Neuronal stem cell (in vitro differentiated cells): ENCODE results near the gene INCENP.
A peak's percentile ranks its signal among the peaks of the same experiment; 100 is the strongest.

Experiments
- DNase-seq: peaks from one replicate; pipeline ENCODE4 v3.0.0-alpha.2; 2013; ENCODE audit warnings: low spot score
- H2AFZ ChIP-seq: one replicate; pipeline ENCODE4 v1.6.1; 2013; ENCODE audit warnings: mild to moderate bottlenecking, low read length, inconsistent platforms
- H2AK5ac ChIP-seq: 2 replicates; pipeline ENCODE4 v1.6.1; 2013; ENCODE audit warnings: low read depth, mild to moderate bottlenecking, inconsistent platforms, low read length, moderate library complexity, mixed read lengths
- H2BK120ac ChIP-seq: 2 replicates; pipeline ENCODE4 v1.6.1; 2013; ENCODE audit warnings: low read depth, mild to moderate bottlenecking, inconsistent platforms, low read length, moderate library complexity, mixed read lengths
- H2BK12ac ChIP-seq: one replicate; pipeline ENCODE4 v1.6.1; 2013; ENCODE audit warnings: low read length, inconsistent platforms
- H2BK15ac ChIP-seq: 2 replicates; pipeline ENCODE4 v1.6.1; 2013; ENCODE audit warnings: mild to moderate bottlenecking, low read length, inconsistent platforms, mixed read lengths
- H2BK5ac ChIP-seq: one replicate; pipeline ENCODE4 v1.6.1; 2013; ENCODE audit warnings: inconsistent platforms, mild to moderate bottlenecking, low read length, moderate library complexity
- H3K14ac ChIP-seq: one replicate; pipeline ENCODE4 v1.6.1; 2013; ENCODE audit warnings: low read length, inconsistent platforms
- H3K18ac ChIP-seq: 2 replicates; pipeline ENCODE4 v1.6.1; 2013; ENCODE audit warnings: low read length, inconsistent platforms
- H3K23ac ChIP-seq: 2 replicates; pipeline ENCODE4 v1.6.1; 2013; ENCODE audit warnings: low read depth, mild to moderate bottlenecking, mixed read lengths, low read length, inconsistent platforms; ENCODE audit not compliant: poor library complexity
- H3K27ac ChIP-seq: replicated peaks from 3 replicates; pipeline ENCODE4 v1.5.1; 2013; ENCODE audit warnings: low read length, inconsistent platforms
- H3K27me3 ChIP-seq, 3 experiments: 2 replicates each; pipeline ENCODE4 v1.6.1; 2013; ENCODE audit warnings: low read length in 3 of 3, mild to moderate bottlenecking in 2 of 3, inconsistent platforms in 1 of 3, low read depth in 1 of 3, mixed read lengths in 1 of 3, moderate library complexity in 1 of 3; ENCODE audit not compliant: control insufficient read depth in 3 of 3, insufficient read depth in 3 of 3
- H3K36me3 ChIP-seq, 2 donors: replicated peaks in 1 of 2; 2 replicates each; pipeline ENCODE4 v1.6.1; 2013; ENCODE audit warnings: low read length in 2 of 2; ENCODE audit not compliant: control insufficient read depth in 2 of 2, insufficient read depth in 2 of 2
- H3K4ac ChIP-seq: 2 replicates; pipeline ENCODE4 v1.6.1; 2013; ENCODE audit warnings: inconsistent platforms, mild to moderate bottlenecking, low read length, moderate library complexity
- H3K4me1 ChIP-seq, 2 donors: 1 replicate in 1 of 2; 2 replicates in 1 of 2; pipeline ENCODE4 v1.6.1; 2013; ENCODE audit warnings: low read length in 2 of 2, low read depth in 1 of 2; ENCODE audit not compliant: control insufficient read depth in 2 of 2, insufficient read depth in 1 of 2
- H3K4me2 ChIP-seq: one replicate; pipeline ENCODE4 v1.6.1; 2013; ENCODE audit warnings: mild to moderate bottlenecking, low read length, inconsistent platforms; ENCODE audit not compliant: insufficient read depth, poor library complexity, severe bottlenecking
- H3K4me3 ChIP-seq, 2 donors: 2 replicates each; pipeline ENCODE4 v1.5.1; 2013; ENCODE audit warnings: low read length in 2 of 2, mild to moderate bottlenecking in 2 of 2, inconsistent platforms in 1 of 2, moderate library complexity in 1 of 2
- H3K79me1 ChIP-seq: one replicate; pipeline ENCODE4 v1.6.1; 2013; ENCODE audit warnings: low read depth, mild to moderate bottlenecking, inconsistent platforms, low read length, moderate library complexity
- H3K9ac ChIP-seq: one replicate; pipeline ENCODE4 v1.6.1; 2013; ENCODE audit warnings: mild to moderate bottlenecking, low read depth, low read length, inconsistent platforms; ENCODE audit not compliant: poor library complexity
- H3K9me3 ChIP-seq, 2 donors: replicated peaks in 1 of 2; 2 replicates each; pipeline versions ENCODE3 to v1.6.1; 2013; ENCODE audit warnings: low read length in 2 of 2, mild to moderate bottlenecking in 2 of 2, inconsistent platforms in 1 of 2, low read depth in 1 of 2, mixed read lengths in 1 of 2, moderate library complexity in 1 of 2; ENCODE audit not compliant: control insufficient read depth in 2 of 2, insufficient read depth in 1 of 2
- H4K8ac ChIP-seq: one replicate; pipeline ENCODE4 v1.6.1; 2013; ENCODE audit warnings: low read depth, mild to moderate bottlenecking, inconsistent platforms, low read length, moderate library complexity
- H4K91ac ChIP-seq: one replicate; pipeline ENCODE4 v1.6.1; 2013; ENCODE audit warnings: low read length, low read depth, mild to moderate bottlenecking, inconsistent platforms; ENCODE audit not compliant: poor library complexity
- WGBS, 2 donors: extraction: QIAGEN DNeasy Blood & Tissue Kit; methylation state at CpG; one replicate each; pipeline ENCODE4 v1.1.7; 2013; ENCODE audit warnings: missing lambda C conversion rate in 2 of 2, mixed read lengths in 1 of 2; ENCODE audit not compliant: insufficient read length in 2 of 2, insufficient replicate concordance in 1 of 2; ENCODE audit errors: extremely low coverage in 2 of 2; 5-methylcytosine and 5-hydroxymethylcytosine counted together

INCENP gene

DNA sequence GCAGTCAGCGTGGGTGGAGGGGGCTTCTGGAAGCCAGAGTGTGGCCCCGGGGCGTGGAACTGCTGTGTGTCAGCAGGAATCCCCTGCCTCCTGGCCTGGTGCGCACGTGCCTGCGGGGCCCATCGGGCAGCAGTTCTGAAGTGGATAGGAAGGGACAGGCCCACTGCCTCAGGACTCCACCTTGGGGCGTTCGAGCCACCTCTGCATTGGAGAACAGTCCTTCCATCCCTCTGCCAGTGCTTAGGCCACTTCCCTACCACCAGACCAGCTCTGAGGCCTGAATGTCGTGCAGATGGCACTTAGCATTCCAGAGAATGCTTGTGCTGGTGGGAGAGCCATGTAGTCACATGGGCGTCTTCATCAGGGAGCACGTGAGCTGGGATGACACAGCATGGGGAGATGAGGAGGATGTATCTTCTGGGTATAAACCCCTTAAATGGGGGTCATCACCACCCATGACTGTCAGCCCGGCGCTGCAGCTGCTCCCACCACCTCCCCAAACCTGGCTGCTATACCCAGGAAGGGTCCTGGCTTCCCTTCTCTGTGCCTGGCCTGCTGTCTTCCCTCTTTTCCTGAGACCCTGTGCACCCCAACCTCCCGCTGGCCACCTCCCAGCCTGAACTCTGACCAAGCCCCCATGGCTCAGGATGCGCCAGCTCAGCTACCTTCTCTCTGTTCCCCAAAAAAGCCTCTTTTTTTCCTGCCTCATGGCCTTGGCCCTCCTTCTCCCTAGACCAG is 9.7 kb downstream of the INCENP start:
- Histone ChIP-seq H2BK15ac (no peak overlapping the region), H2BK120ac (no peak overlapping the region), H2BK12ac (no peak overlapping the region), H3K18ac (peak overlapping the region; percentile 6), H3K14ac (no peak overlapping the region), H3K27me3 (no peaks in the 10 kb centered on the region), H4K91ac (no peak overlapping the region), H3K79me1 (peaks cover 29% of the 10 kb centered on the region), H3K4me2 (no peak overlapping the region), H2AFZ (no peak overlapping the region), H3K23ac (peak overlapping the region; percentile 29), H3K4ac (no peak overlapping the region), H3K4me1 (no peaks in the 10 kb centered on the region), H3K9ac (no peak overlapping the region), H3K27ac (no peak overlapping the region), H3K4me3 (no peak overlapping the region), H4K8ac (no peak overlapping the region), H2AK5ac (no peak overlapping the region), H3K36me3 (peaks cover 52 to 98% of the 10 kb centered on the region in 2 donors), H3K9me3 (peaks cover 0 to 2% of the 10 kb centered on the region in 2 donors), H2BK5ac (no peak overlapping the region)
- no CpG with 5 or more reads among the region's 16 CpGs for whole genome bisulfite sequencing, 2 donors
- DNase-seq, result no peak

DNA sequence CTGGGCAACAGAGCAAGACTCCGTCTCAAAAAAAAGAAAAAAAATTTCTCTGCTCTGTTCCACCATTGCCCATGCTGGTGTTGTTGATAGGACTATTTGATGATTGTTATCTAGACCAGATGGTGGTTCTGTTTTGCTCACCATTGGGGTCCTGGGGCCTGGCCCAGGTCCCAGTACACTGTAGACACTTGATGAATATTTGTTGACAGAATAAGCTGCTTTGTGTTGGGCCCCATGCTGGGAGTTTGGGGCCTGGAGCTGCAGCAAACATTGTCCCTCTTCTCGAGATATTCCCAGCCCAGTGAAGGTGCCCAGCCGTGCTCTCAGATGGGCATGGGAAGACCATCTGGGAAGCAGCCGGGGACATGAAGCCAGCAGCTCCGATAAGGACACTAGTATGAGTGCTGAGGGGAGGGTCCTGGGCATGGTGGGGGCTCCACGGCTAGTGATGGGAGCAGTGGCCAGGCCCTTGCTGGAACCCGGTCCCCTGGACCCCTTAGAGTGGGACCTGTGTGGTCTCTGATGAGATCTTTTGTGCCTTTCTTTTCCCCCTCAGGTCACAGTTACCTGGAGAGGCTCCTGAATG is 13.6 kb downstream of the INCENP start:
- H3K9ac ChIP-seq, result no peak overlapping the region
- H2BK120ac ChIP-seq, result no peak overlapping the region
- no peaks in the 10 kb centered on the region for H3K27me3 ChIP-seq
- H3K27ac ChIP-seq, result no peak overlapping the region
- H3K4me3 ChIP-seq, result peak overlapping the region in 1 of 2 donors; percentile 26
- no peak overlapping the region for H3K18ac ChIP-seq
- DNase-seq, result no peak
- H3K4me2 ChIP-seq, result no peak overlapping the region
- H2BK15ac ChIP-seq, result no peak overlapping the region
- no peak overlapping the region for H4K91ac ChIP-seq
- H2BK5ac ChIP-seq, result no peak overlapping the region
- peaks cover 15% of the 10 kb centered on the region for H3K79me1 ChIP-seq
- no peak overlapping the region for H3K23ac ChIP-seq
- H3K36me3 ChIP-seq, result peaks cover 59 to 98% of the 10 kb centered on the region in 2 donors
- H3K14ac ChIP-seq, result no peak overlapping the region
- H3K4me1 ChIP-seq, result no peaks in the 10 kb centered on the region
- no CpG with 5 or more reads among the region's 7 CpGs for WGBS, 2 donors
- H2AFZ ChIP-seq, result no peak overlapping the region
- no peak overlapping the region for H2BK12ac ChIP-seq
- peaks cover 0 to 2% of the 10 kb centered on the region in 2 donors for H3K9me3 ChIP-seq
- no peak overlapping the region for H2AK5ac ChIP-seq
- no peak overlapping the region for H4K8ac ChIP-seq
- H3K4ac ChIP-seq, result no peak overlapping the region

DNA sequence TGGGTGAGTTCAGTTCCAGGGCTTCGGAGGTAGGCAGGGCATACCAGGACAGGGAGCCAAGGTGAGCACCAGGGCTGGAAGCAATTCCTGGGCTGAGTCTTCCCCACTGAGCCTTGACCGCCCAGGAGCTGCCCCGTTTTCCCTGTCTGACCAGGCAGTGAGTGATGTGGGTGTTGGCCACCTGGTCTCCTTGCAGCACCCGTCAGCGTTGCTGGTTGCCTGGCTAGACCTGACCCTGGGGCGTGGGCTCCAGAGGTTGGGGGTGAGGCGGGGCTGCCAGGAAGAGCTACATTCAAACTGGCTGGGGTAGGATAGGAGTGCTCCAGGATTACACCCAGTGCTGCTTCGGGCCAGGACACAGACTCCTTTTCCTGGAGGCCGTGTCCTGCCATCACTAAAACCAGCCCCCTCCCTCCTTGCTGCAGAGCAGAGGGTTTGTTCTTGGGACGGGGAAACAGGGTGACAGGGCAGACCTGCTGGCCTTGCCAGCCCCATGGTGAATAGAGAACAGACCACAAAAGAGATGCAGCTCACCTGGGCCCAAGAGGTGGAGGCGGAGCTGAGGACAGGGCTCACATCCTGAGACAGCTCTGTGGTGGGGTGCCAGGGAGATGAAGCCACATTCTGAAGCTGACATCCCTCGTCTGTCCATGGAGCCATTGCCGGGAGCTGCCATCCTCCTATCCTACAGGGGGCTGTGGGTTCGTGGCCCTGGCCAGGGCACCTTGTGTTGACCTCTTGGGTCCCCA is 14.2 kb downstream of the INCENP start:
- peaks cover 0 to 2% of the 10 kb centered on the region in 2 donors for H3K9me3 ChIP-seq
- peak overlapping the region in 1 of 2 donors; percentile 26 for H3K4me3 ChIP-seq
- peak overlapping the region; percentile 32 for H3K14ac ChIP-seq
- H3K79me1 ChIP-seq, result peaks cover 10% of the 10 kb centered on the region
- no peak overlapping the region for H3K27ac ChIP-seq
- no peak overlapping the region for H4K91ac ChIP-seq
- no peak for DNase-seq
- H3K4me1 ChIP-seq, result no peaks in the 10 kb centered on the region
- H3K23ac ChIP-seq, result peak overlapping the region; percentile 48
- no peak overlapping the region for H3K4ac ChIP-seq
- peak overlapping the region; percentile 56 for H4K8ac ChIP-seq
- H2BK120ac ChIP-seq, result no peak overlapping the region
- WGBS, 2 donors, result no CpG with 5 or more reads among the region's 14 CpGs
- peak overlapping the region; percentile 71 for H2BK5ac ChIP-seq
- no peak overlapping the region for H3K4me2 ChIP-seq
- no peaks in the 10 kb centered on the region for H3K27me3 ChIP-seq
- no peak overlapping the region for H2AK5ac ChIP-seq
- peaks cover 58 to 98% of the 10 kb centered on the region in 2 donors for H3K36me3 ChIP-seq
- no peak overlapping the region for H2BK12ac ChIP-seq
- no peak overlapping the region for H3K18ac ChIP-seq
- no peak overlapping the region for H2BK15ac ChIP-seq
- no peak overlapping the region for H3K9ac ChIP-seq
- H2AFZ ChIP-seq, result no peak overlapping the region
